Parathyroid adenoma (tissue), 2 donors: ENCODE results near the gene BTN3A1.

Experiments
- H2AFZ ChIP-seq: fragments of 300-600 bp; sonication (generic); one replicate; pipeline ENCODE4 v1.7.0; 2017; ENCODE audit warnings: antibody characterized with exemption, mild to moderate bottlenecking
- H3K27ac ChIP-seq: fragments of 300-600 bp; sonication (generic); one replicate; pipeline ENCODE4 v1.7.0; 2017
- H3K27me3 ChIP-seq: fragments of 300-600 bp; sonication (generic); one replicate; pipeline ENCODE4 v1.7.0; 2017; ENCODE audit warnings: low read length; ENCODE audit not compliant: control insufficient read depth, insufficient read depth
- H3K36me3 ChIP-seq: fragments of 300-600 bp; sonication (generic); one replicate; pipeline ENCODE4 v1.7.0; 2017; ENCODE audit warnings: low read length; ENCODE audit not compliant: control insufficient read depth, insufficient read depth
- H3K4me1 ChIP-seq: fragments of 300-600 bp; sonication (generic); one replicate; pipeline ENCODE4 v1.7.0; 2017; ENCODE audit warnings: control low read depth
- H3K4me2 ChIP-seq: fragments of 300-600 bp; sonication (generic); one replicate; pipeline ENCODE4 v1.7.0; 2017; ENCODE audit warnings: low read length
- H3K4me3 ChIP-seq: fragments of 300-600 bp; sonication (generic); one replicate; pipeline ENCODE4 v1.7.0; 2017; ENCODE audit warnings: low read depth, low read length
- H3K79me2 ChIP-seq: fragments of 300-600 bp; sonication (generic); one replicate; pipeline ENCODE4 v1.7.0; 2017; ENCODE audit warnings: control low read depth
- H3K9ac ChIP-seq: fragments of 300-600 bp; sonication (generic); one replicate; pipeline ENCODE4 v1.7.0; 2017; ENCODE audit warnings: mild to moderate bottlenecking
- H3K9me3 ChIP-seq: fragments of 300-600 bp; sonication (generic); one replicate; pipeline ENCODE4 v1.7.0; 2017; ENCODE audit warnings: low read length; ENCODE audit not compliant: control insufficient read depth
- TF ChIP-seq, protein P1 (sequence below): fragments of 300-600 bp; sonication (generic); IDR thresholded peaks from one replicate; pipeline ENCODE4 v1.7.0; 2017; ENCODE audit warnings: antibody characterized with exemption, mild to moderate bottlenecking
- donor health status: primary hyperparathyroidism.

Gene BTN3A1

DNA sequence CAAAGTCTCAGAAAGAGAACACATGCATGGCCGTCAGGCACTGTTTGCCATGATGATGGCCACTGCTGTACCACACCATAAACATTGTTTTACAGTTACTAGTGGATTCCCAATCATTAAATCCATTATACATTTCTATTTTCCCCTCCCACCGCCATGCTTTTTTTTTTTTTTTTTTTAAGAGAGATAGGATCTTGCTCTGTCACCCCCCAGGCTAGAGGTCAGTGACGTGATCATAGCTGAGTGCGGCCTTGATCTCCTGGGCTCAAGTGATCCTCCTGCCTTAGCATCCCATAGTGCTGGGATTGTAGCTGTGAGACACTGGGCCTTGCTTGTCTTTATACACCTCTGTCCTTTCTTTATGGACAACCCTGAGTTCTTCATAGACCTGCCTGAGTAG is 33.9 kb downstream of the BTN3A1 start:
- no peaks in the 10 kb centered on the region for H3K27me3 ChIP-seq
- H3K4me3 ChIP-seq, result no peak overlapping the region
- no peaks in the 10 kb centered on the region for H3K9me3 ChIP-seq
- H3K36me3 ChIP-seq, result no peaks in the 10 kb centered on the region
- H3K4me1 ChIP-seq, result peaks cover 15% of the 10 kb centered on the region
- TF ChIP-seq, protein P1, sequence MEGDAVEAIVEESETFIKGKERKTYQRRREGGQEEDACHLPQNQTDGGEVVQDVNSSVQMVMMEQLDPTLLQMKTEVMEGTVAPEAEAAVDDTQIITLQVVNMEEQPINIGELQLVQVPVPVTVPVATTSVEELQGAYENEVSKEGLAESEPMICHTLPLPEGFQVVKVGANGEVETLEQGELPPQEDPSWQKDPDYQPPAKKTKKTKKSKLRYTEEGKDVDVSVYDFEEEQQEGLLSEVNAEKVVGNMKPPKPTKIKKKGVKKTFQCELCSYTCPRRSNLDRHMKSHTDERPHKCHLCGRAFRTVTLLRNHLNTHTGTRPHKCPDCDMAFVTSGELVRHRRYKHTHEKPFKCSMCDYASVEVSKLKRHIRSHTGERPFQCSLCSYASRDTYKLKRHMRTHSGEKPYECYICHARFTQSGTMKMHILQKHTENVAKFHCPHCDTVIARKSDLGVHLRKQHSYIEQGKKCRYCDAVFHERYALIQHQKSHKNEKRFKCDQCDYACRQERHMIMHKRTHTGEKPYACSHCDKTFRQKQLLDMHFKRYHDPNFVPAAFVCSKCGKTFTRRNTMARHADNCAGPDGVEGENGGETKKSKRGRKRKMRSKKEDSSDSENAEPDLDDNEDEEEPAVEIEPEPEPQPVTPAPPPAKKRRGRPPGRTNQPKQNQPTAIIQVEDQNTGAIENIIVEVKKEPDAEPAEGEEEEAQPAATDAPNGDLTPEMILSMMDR, result no peak
- no peak overlapping the region for H3K4me2 ChIP-seq
- H2AFZ ChIP-seq, result no peak overlapping the region
- no peak overlapping the region for H3K27ac ChIP-seq
- H3K79me2 ChIP-seq, result no peaks in the 10 kb centered on the region
- H3K9ac ChIP-seq, result no peak overlapping the region

DNA sequence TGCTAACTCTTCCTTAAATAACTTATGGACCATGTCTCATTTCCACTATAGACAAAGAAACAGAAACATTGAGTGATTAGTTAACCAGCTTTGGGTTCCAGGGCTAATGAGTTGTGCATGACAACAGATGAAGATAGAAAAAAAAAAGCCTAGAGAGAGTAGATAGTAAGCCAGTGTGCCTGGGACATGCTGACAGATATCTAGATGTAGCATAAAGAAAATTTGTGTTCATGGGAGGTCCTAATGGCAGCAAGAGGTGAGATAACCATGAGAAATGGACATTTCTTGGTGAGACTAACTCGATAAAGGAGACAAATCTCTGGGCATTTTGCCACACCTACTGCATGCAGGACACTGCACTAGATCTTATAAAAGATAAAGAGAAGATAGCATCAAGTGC is 35.5 kb downstream of the BTN3A1 start:
- H3K4me2 ChIP-seq, result peak overlapping the region; percentile 13
- H3K36me3 ChIP-seq, result no peaks in the 10 kb centered on the region
- peaks cover 15% of the 10 kb centered on the region for H3K4me1 ChIP-seq
- H3K9ac ChIP-seq, result no peak overlapping the region
- no peak overlapping the region for H3K4me3 ChIP-seq
- TF ChIP-seq, protein P1, result no peak
- no peaks in the 10 kb centered on the region for H3K79me2 ChIP-seq
- no peaks in the 10 kb centered on the region for H3K9me3 ChIP-seq
- no peak overlapping the region for H3K27ac ChIP-seq
- H3K27me3 ChIP-seq, result no peaks in the 10 kb centered on the region
- no peak overlapping the region for H2AFZ ChIP-seq

DNA sequence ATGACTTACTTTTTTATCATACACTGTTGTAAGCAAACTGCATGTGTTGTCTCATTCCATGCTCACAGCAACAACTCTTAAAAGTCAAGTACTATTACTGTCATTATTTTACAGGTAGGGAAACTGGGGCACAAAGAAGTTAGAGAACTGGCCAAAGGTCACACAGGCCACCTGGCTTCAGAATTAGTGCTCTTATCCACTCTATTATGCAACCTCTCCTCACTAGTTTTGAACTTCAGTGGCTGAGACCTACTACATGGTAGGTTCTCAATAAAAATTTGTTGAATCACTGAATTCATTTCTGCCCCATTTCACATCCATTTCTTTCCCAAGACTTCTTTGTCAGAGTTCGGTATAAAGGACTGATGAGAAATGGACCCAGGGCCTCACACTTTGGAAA is 35.9 kb downstream of the BTN3A1 start:
- TF ChIP-seq, protein P1, result no peak
- no peak overlapping the region for H3K9ac ChIP-seq

DNA sequence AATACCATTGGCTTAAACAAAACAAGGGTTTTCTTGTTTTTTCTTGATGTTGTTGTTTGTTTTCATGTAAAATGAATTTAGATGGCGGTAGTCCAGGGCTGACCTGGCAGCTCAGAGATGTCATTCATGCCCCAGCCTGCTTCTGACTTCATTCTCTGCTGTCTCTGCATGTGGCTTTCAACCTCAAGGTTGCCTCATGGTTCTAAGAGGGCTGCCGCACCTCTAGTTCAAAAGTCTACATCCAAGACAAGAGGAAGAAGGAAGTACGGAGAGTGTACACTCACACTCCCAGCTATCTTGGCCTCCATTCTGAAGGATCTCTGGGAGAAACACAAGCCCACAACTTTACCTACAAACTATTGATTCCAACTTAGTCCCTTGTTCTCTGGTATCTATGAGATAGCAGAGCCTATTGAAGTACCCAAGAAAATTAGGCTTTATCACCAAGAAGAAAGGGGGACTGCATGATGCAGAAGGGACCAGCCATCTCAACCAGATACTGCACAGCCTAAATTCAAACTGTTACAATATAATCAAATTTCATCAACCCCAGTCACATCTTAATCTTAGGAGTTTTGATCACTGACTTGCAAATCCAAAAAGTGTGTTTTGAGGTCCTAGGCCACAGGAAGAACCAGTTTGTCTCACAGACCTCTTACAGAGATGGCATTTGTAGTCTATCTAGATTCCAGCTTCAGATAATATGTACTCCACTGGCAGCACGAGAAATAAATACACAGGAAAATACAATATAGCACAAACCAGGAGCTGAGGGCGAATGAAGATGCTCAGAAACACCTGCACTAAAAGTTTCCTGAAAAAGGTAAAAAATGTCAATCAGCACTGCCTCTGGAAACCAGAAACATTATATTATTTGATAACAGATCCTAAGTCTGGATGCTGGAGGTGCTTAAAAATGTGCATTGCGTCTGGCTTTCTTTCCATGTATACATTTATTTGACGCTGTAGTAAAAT is 37.4 kb downstream of the BTN3A1 start:
- H3K27me3 ChIP-seq, result no peaks in the 10 kb centered on the region
- H3K9me3 ChIP-seq, result no peaks in the 10 kb centered on the region
- H3K4me1 ChIP-seq, result peaks cover 15% of the 10 kb centered on the region
- H2AFZ ChIP-seq, result peak overlapping the region; percentile 96
- H3K4me3 ChIP-seq, result peak overlapping the region; percentile 81
- peak overlapping the region; percentile 95 for H3K4me2 ChIP-seq
- peak overlapping the region; percentile 59 for H3K27ac ChIP-seq
- no peaks in the 10 kb centered on the region for H3K36me3 ChIP-seq
- TF ChIP-seq, protein P1, result no peak
- no peak overlapping the region for H3K9ac ChIP-seq
- no peaks in the 10 kb centered on the region for H3K79me2 ChIP-seq

More for the DNA sequence above, 35.9 kb downstream of the BTN3A1 start:
- H3K4me2 ChIP-seq, result peak overlapping the region; percentile 13
- no peaks in the 10 kb centered on the region for H3K36me3 ChIP-seq
- H2AFZ ChIP-seq, result no peak overlapping the region
- no peaks in the 10 kb centered on the region for H3K27me3 ChIP-seq
- H3K4me1 ChIP-seq, result peaks cover 15% of the 10 kb centered on the region
- no peak overlapping the region for H3K27ac ChIP-seq
- no peak overlapping the region for H3K4me3 ChIP-seq
- no peaks in the 10 kb centered on the region for H3K9me3 ChIP-seq
- no peaks in the 10 kb centered on the region for H3K79me2 ChIP-seq
